COR-L47 (cell line): Measurements from ENCODE around the gene DLL3.

Experiments
- DNase-seq: peaks from one replicate; lab custom pipeline; 2025; lab: John Stamatoyannopoulos, UW

DLL3 gene

DNA sequence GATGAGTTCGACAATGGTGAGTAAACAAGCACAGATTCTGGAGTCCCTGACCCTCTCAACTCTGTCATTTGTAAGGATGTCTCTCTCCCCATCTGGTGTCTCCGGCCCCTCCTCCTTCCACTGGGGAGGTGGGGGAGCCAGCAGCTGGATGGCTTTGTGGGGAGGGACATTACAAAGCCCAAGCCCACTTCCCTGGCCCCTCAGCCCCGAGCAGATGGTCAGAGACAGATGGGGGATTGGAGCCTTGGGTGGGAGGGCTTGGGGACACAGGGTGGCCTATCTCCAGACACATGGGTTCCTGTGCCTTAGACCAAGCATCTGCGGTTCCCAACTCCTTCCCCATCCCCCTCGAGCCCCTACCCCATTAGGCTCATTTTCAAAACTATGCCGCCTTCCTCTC is 15.6 kb upstream of the DLL3 start:
- DNase-seq: no peak

DNA sequence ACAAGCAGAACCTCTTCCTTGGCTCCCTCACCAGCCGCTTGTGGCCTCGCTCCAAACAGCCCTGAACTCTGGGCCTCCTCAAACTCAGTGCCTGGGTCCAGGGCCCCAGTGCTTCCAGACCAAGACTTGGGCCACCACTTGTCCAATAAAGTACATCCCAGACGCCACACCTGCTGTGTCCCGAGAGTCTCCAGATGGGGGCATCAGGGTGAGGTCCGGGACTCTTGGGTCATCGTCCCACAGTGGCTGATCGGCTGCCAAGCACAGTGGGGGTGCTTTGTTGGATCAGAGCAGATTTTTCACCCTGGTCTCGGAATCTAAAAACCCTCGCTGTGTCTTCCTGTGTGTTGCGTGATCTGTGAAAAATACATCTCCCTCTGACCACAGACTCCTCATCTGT is 9.0 kb upstream of the DLL3 start:
- DNase-seq: no peak

DNA sequence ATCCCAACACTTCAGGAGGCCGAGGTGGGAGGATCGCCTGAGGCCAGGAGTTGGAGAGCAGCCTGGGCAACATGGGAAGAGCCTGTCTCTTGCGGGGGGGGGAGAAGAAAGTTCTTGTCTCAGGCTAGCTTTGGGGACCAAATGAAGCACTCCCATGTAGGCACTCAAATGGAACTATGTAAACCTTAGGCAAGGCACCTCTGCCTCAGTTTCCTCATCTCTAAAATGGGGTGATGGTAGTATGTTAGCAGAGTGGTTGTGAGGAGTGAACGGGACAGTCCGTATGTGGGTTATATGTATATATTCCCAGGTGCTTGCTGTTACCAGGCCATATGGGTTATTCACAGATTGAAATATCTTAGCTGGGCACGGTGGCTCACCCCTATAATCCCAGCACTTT is 6.5 kb upstream of the DLL3 start:
- DNase-seq: no peak

DNA sequence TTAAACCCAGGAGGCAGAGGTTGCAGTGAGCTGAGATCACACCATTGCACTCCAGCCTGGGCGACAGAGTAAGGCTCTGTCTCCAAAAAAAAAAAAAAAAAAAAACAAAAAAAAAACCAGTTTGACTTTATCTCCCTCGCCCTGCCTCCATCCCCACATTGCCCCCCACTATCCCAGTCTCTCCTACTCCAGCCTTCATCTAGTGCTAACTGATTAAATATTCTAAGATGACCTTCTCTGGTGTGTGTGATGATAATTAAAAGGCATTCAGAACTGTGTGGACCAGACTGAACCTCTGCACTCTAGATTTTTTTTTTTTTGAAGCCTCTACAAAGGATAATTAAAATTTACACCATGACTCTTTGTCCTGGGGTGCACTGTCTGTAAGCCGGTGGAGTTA is 6.0 kb upstream of the DLL3 start:
- DNase-seq: no peak

DNA sequence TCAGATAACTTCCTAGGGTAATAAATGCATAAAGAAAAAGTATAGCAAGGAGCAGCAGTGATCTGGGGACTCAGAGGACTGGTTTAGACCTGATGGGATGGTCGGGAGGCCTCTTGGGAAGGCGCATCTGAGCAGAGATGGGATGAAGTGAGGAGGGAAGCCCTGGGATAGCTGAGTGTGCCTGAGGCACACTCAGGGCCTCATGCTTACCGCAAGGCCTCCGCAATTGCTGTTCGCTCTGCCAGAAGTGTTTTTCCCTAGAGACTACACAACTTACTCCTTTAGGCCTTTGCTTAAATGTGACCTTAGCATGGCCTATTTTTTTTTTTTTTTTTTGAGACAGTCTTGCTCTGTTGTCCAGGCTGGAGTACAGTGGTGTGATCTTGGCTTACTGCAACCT is 4.1 kb upstream of the DLL3 start:
- DNase-seq: no peak

DNA sequence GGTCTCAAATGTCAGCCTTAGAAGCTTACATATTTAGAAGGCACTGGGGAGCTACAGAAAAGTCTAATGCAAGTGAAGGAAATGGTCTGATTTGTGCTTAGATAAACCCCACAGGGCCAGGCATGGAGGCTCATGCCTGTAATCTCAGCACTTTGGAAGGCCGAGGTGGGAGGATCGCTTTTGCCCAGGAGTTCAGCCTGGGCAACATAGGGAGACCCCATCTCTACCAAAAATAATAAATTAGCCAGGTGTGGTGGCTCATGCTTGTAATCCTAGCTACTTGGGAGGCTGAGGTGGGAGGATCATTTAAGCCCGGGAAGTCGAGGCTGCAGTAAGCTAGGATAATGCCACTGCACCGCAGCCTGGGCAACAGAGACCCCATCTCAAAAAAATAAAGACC is 2.7 kb upstream of the DLL3 start:
- DNase-seq: no peak

DNA sequence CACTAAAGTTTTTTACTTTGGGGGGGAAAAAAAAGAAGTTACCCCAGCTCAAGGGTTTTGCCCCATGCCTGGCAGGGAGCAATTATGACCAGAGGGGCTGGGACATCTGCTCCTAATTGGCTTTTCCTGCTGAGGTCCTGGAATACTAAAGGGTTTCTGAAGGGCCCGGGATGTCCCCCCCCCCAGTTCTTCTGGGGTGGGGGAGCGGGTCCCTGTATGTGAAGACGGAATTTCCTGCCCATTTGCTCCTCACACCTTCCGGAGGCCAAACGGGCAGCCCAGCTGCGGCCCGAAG is 1.1 kb upstream of the DLL3 start:
- no peak for DNase-seq

DNA sequence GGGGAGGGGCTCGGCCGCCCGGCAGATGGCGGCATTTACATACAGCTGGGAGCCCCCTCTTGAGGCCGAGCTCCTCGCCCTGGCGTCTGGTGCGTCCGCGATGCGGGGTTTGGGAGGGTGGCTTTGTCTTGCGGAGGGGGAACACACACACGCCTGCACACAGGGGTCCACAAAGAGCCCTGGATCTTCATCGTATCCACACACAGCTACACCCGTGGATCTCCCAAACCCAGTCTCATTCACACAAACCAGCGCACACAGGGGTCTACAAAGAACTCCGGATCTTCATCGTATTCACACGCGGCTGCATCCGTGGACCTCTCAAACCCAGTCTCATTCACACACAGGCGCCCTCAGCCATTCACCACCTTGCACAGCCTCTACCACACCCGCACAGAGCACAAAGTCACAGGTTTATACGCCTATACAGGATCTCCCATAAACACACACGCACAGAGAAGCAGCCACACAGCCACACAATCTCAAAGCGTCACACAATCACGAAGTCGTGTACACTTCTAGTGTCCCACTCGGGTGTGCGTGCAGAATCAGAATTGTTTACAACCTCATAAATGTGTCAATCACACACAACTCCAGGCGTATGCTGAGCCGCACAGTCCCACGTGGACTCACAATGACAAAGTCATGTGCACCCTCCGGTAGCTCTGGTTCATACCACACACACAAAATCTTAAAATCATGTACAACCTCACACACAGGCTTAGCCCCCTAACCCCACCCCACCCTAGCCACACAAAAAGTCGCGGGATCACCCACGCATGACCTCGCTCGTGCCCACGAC is 550 bp upstream of the DLL3 start:
- DNase-seq: peak; percentile 88

DNA sequence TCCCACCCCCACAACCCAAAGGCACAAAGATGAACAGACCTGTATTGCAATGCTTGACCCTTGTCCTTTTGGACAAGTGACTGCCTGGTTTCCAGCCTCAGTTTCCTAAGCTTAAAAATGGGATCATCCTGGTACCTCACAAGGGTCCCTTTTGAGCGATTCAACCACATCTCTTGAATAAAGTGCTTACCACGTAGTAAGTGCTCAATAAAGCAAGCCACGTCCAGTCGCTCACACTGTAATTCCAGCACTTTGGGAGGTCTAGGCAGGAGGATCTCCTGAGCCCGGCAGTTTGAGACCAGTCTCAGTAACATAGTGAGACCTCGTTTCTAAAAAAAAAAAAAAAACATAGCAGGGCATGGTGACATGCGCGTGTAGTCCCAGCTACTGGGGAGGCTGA is 1.2 kb downstream of the DLL3 start:
- DNase-seq: no peak

DNA sequence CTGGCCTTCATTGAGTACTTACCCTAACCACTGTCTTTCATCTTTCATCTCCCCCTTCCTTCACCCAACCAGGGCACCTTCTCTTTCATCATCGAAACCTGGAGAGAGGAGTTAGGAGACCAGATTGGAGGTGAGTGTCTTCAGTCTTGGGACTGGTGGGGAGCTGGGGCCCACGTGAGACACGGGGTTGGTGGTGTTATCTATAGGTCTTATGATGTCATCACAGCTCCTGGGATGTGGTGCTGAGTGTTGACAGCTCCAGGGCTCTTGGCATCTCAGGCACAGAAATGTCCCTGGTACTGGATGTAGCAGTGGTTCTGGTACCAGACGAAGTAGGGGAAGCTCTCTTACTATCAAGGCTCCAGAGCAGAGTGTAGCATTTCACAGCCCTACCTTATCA is 1.8 kb downstream of the DLL3 start:
- DNase-seq: no peak

DNA sequence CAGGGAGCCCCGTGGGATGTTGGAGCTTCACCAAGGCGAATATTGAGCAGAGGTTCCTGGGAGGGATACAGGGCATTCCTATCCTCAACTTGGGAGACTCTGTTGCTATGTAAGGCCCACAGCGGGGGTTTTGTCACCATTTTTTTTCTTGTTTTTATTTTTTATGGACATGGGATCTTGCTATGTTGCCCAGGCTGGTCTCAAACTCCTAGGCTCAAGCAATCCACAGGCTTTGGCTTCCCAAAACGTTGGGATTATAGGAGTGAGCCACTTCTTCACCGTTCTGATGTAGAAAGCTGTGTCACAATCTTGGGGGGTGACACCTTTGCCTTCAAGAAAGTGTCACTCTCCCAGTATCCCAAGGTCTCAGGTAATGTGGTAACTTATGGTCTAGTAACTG is 2.6 kb downstream of the DLL3 start:
- no peak for DNase-seq

DNA sequence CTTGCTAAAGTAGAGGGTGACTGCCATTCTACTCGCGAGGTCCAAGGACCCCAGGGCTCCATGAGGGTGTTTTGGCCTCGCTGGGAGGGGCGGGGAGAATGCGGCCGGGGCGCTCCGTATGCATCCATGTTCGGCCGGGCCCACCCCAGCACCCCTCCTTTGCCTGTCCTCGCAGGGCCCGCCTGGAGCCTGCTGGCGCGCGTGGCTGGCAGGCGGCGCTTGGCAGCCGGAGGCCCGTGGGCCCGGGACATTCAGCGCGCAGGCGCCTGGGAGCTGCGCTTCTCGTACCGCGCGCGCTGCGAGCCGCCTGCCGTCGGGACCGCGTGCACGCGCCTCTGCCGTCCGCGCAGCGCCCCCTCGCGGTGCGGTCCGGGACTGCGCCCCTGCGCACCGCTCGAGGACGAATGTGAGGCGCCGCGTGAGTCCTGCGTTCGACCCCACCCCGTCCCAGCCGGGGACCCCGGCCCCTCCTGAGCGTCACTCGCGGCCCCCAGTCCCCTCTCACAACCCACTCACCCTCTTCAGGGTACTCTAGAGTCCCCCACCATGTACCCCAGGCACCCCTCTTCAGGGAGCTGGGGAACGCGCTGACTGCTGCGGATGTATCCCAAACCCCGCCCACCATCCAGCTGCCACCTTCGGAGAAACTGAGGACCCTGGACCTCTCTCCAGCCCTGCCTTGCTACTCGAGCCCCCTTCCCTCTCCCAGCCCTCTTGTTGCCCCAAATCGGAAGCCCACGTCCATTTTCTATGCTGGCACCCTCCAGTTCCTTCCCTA is 4.1 kb downstream of the DLL3 start:
- no peak for DNase-seq

DNA sequence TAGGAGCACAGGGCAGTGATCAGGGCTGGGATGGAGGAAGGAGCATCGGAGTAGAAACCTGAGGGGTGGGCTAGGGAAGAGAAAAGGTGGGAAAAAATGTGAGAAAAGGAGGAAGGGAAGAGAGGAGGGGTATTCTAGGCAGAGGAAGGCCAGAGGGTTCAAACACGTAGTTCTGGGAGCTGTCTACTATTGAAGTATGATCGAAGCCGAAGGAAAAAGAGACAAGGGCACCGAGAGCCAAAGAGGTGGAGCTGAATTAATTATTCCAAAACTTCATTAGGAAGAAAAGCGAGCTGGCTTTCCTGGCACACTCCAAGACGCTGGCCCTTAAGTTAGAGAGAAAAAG is 7.8 kb downstream of the DLL3 start:
- DNase-seq: no peak

DNA sequence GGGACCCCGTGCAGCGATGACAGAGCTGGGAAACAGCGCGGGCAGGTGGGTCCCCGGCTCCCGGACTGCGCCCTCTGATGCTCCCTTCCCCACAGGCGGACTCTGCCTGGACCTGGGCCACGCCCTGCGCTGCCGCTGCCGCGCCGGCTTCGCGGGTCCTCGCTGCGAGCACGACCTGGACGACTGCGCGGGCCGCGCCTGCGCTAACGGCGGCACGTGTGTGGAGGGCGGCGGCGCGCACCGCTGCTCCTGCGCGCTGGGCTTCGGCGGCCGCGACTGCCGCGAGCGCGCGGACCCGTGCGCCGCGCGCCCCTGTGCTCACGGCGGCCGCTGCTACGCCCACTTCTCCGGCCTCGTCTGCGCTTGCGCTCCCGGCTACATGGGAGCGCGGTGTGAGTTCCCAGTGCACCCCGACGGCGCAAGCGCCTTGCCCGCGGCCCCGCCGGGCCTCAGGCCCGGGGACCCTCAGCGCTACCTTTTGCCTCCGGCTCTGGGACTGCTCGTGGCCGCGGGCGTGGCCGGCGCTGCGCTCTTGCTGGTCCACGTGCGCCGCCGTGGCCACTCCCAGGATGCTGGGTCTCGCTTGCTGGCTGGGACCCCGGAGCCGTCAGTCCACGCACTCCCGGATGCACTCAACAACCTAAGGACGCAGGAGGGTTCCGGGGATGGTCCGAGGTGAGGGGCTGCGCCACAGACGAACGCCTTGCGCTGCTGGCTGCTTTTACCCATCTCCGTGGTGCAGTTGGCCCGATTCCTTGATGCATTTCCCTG is 8.4 kb downstream of the DLL3 start:
- DNase-seq: peak; percentile 87

DNA sequence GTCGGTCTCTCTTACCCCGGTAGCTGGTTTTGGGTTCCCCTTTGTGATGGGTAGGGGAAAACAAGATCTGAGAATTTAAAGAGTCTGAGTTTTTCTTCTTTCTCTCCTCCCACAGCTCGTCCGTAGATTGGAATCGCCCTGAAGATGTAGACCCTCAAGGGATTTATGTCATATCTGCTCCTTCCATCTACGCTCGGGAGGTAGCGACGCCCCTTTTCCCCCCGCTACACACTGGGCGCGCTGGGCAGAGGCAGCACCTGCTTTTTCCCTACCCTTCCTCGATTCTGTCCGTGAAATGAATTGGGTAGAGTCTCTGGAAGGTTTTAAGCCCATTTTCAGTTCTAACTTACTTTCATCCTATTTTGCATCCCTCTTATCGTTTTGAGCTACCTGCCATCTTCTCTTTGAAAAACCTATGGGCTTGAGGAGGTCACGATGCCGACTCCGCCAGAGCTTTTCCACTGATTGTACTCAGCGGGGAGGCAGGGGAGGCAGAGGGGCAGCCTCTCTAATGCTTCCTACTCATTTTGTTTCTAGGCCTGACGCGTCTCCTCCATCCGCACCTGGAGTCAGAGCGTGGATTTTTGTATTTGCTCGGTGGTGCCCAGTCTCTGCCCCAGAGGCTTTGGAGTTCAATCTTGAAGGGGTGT is 9.1 kb downstream of the DLL3 start:
- no peak for DNase-seq

DNA sequence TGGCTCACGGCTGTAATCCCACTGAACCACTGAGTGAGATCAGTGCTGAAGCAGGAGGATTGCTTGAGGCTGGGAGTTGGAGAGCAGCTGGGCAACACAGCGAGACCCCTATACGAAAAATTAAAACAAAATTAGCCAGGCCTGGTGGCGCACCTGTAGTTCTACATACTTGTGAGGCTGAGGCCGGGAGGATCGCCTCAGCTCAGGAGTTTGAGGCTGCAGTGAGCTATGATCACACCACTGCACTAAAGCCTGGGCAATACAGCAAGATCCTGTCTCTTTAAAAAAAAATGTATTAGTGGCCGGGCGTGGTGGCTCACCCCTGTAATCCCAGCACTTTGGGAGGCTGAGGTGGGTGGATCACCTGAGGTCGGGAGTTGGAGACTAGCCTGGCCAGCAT is 9.9 kb downstream of the DLL3 start:
- no peak for DNase-seq

DNA sequence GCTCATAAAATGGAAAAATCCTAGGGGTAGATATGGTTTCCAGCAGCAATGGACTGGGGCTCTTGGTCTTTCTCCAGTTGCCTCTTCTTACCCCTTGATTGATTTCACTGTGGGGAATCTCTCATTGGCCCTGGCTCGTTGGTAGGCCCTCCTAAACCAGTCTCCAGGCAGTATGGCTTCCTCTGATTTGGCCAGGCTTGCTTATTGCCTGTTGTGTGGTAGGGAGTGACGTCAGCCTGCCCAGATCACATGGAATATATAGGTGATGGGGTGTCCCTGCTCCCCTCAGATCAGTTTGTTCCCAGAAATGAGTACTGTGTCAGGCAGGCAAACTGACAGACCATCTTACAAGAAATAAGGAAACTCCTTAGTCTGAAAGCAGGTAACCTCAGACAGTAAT is 10.5 kb downstream of the DLL3 start:
- DNase-seq: no peak

DNA sequence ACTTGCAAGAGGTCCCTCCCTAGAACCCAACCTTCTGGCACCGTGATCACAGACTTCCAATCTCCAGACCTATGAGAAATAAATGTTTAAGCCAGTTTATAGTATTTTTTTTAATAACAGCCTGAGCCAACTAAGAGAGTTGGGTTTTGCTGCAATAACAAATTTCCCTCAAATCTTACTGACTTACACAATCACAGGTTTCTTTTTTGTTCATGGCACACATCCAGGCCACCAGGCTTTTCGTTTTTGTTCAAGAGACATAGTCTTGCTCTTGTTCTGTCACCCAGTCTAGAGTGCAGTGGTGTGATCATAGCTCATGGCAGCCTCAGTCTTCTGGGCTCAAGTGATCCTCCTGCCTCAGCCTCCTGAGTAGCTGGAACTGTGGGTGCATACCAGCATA is 14.2 kb downstream of the DLL3 start:
- no peak for DNase-seq

DNA sequence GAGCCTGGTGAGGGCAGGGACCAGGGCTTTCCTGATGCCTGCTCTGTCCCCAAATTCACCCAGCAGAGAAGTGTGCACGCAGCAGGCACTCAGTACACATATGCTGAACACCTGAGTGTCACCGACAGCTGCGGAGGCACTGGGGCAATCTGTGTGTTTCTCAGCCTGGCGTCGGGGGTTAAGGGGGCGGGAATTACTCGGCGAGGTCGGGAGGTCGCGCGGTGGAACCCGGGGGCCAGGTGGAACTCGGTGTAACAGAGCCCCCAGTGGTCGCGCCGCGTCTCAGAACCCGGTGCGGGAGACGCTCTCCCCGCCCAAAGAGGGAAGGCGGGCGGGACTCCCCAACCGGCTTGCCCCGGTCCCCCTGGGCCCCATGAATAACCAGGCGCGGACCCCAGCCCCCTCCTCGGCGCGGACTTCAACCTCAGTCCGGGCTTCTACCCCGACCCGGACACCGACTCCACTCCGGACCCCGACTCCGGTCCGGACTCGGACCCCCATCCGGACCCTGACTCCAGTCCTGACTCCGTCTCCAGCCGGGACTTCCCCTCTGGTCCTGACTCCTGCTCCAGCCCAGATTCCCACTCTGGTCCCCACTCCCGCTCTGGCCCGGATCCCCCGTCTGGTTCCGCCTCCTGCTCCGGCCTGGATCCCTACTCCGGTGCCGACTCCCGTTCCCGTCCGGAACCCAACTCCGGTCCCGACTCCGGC is 16.2 kb downstream of the DLL3 start, which contains the start of gene SELENOV:
Gene SELENOV (plus strand): TSS at position 300 of the 711 bp plus-strand sequence. CDS start 74 bp downstream, at position 374.
- DNase-seq: no peak

DNA sequence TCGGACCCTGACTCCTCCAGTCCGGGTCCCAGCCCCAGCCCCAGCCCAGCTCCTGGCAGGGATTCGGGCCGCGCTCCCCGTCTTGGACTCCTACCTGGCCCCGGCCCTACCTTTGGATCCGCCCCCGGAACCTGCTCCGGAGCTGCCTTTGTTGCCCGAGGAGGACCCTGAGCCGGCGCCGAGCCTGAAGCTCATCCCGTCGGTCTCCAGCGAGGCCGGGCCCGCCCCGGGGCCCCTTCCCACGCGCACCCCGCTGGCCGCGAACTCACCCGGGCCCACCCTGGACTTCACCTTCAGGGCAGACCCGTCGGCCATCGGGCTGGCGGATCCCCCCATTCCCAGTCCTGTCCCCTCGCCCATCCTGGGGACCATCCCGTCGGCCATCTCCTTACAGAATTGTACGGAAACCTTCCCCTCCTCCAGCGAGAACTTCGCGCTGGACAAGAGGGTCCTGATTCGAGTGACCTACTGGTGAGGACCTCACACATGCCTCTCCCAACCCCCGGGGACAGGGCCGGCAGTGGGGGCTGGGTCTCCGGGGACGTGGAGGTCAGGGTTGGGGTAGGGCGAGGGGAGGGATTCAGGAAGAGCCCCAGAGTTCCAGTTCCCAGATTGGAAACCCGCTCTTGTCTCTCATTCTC is 16.9 kb downstream of the DLL3 start:
- no peak for DNase-seq

DNA sequence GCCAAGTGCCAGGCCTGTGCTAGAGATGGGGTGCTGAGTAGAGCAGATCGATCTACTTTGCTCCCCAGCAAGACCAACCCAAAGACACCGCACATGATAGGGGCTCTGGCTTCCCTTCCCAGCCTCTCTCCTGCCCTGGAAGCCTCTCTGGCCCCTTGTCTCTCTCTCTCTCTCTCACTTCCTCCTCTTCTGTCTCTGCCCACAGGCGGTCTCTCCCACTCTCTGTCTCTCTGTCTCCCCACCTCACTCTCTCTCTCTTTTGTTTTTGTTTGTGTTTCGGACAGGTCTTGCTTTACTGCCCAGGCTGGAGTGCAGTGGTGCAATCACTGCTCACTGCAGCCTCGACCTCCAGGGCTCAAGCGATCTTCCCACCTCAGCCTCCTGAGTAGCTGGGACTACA is 17.5 kb downstream of the DLL3 start:
- no peak for DNase-seq
